ENCODE measurements around the gene NGEF. TPM values are rescaled to one million over a fixed set of nuclear protein-coding genes. Genes with fewer than 3 reads are reported as not detected.

NGEF gene
- polyA plus RNA-seq, 1 of the 3 experiments (the other 2 are of a cell fraction): 1.4 TPM

GRCh38 chr2:232925821-232926156, 87.3 kb downstream of the NGEF start:
- WGBS (ENCODE audit: low lambda C conversion rate): 63% methylated on average over 9 of the region's 11 CpGs
- Histone ChIP-seq H3F3A (replicated peaks; ENCODE audit: insufficient read depth) (no peaks in the 10 kb centered on the region), H3K27ac (ENCODE audit: low read depth in 2 of 2, low read length in 1 of 2) (no peak overlapping the region), H3K4me3 (ENCODE audit: low read depth in 2 of 2, low read length in 1 of 2) (no peak overlapping the region), H3K9me3 (no peaks in the 10 kb centered on the region), H3K9me2 (no peaks in the 10 kb centered on the region), H3K27me3 (ENCODE audit: insufficient read depth) (peaks cover 33% of the 10 kb centered on the region), H3K36me3 (replicated peaks in 1 of 2; ENCODE audit: control insufficient read depth in 1 of 2, insufficient read depth in 2 of 2, low read length in 1 of 2) (no peaks in the 10 kb centered on the region), H2AFZ (ENCODE audit: low read depth) (no peak overlapping the region), H3K79me2 (ENCODE audit: insufficient read depth) (no peaks in the 10 kb centered on the region), H3K4me2 (no peak overlapping the region), H3K9ac (no peak overlapping the region), H4K20me1 (ENCODE audit: insufficient read depth) (no peaks in the 10 kb centered on the region), H3K4me1 (ENCODE audit: control insufficient read depth in 1 of 2, insufficient read depth in 2 of 2, low read depth in 1 of 2, low read length in 1 of 2) (no peaks in the 10 kb centered on the region; a peak in 1 of 4 replicates)
- no peak for TF ChIP-seq GATA2 (CRISPR knock-in tag; IDR thresholded peaks at IDR 0.05)
- no peak for TF ChIP-seq GABPA (IDR thresholded peaks at IDR 0.05; ENCODE audit: low read depth)
- no peak for TF ChIP-seq FOXJ3 (CRISPR knock-in tag; IDR thresholded peaks at IDR 0.05)
- TF ChIP-seq MXI1 (IDR thresholded peaks at IDR 0.05; ENCODE audit: low read depth, low read length): no peak
- no peak for TF ChIP-seq TEAD4 (IDR thresholded peaks at IDR 0.05; ENCODE audit: borderline replicate concordance, insufficient read depth)
- no peak for TF ChIP-seq RFX5 (IDR thresholded peaks at IDR 0.05; ENCODE audit: low read length)
- TF ChIP-seq TCF12 (IDR thresholded peaks at IDR 0.05): no peak
- TF ChIP-seq MEF2A (IDR thresholded peaks at IDR 0.05; ENCODE audit: borderline replicate concordance, low read depth): no peak
- no peak for TF ChIP-seq CTCF (IDR thresholded peaks at IDR 0.05)
- no peak for TF ChIP-seq JUND (IDR thresholded peaks at IDR 0.05)
- no peak for TF ChIP-seq NFIC (IDR thresholded peaks at IDR 0.05; ENCODE audit: borderline replicate concordance)
- no peak for TF ChIP-seq ELF1 (IDR thresholded peaks at IDR 0.05)
- TF ChIP-seq FOXM1 (IDR thresholded peaks at IDR 0.05; ENCODE audit: low read depth): no peak
- POLR2A ChIA-PET: no interaction called here
- CTCF ChIA-PET: interaction anchor here (1.1 kb wide), 1 partner anchor 100 kb away, joined by 3 read pairs; no protein-coding TSS in a partner anchor
- no peak for DNase-seq

- H2AFZ ChIP-seq (ENCODE audit: low read depth): no peak overlapping the region
- H3K27me3 ChIP-seq (ENCODE audit: insufficient read depth): peaks cover 33% of the 10 kb centered on the region
- H3K9ac ChIP-seq: no peak overlapping the region
- ChIA-PET POLR2A (no interaction called here), CTCF (interaction anchor here (1.1 kb wide), 1 partner anchor 101 kb away, joined by 3 read pairs; no protein-coding TSS in a partner anchor)
- WGBS (ENCODE audit: low lambda C conversion rate): 57% methylated on average over 4 of the region's 11 CpGs
- no peaks in the 10 kb centered on the region for H4K20me1 ChIP-seq (ENCODE audit: insufficient read depth)
- H3K9me3 ChIP-seq: no peaks in the 10 kb centered on the region
- H3F3A ChIP-seq (replicated peaks; ENCODE audit: insufficient read depth): no peaks in the 10 kb centered on the region
- no peaks in the 10 kb centered on the region; a peak in 1 of 4 replicates for H3K4me1 ChIP-seq (ENCODE audit: control insufficient read depth in 1 of 2, insufficient read depth in 2 of 2, low read depth in 1 of 2, low read length in 1 of 2)
- no peaks in the 10 kb centered on the region for H3K36me3 ChIP-seq (replicated peaks in 1 of 2; ENCODE audit: control insufficient read depth in 1 of 2, insufficient read depth in 2 of 2, low read length in 1 of 2)
- H3K4me3 ChIP-seq (ENCODE audit: low read depth in 2 of 2, low read length in 1 of 2): no peak overlapping the region
- H3K27ac ChIP-seq (ENCODE audit: low read depth in 2 of 2, low read length in 1 of 2): no peak overlapping the region
- no peaks in the 10 kb centered on the region for H3K9me2 ChIP-seq
- no peak overlapping the region for H3K4me2 ChIP-seq
- DNase-seq: no peak
- H3K79me2 ChIP-seq (ENCODE audit: insufficient read depth): no peaks in the 10 kb centered on the region
- TF ChIP-seq EZH2phosphoT487 (IDR thresholded peaks at IDR 0.05; ENCODE audit: borderline replicate concordance, low read depth) (no peak), GATA2 (CRISPR knock-in tag; IDR thresholded peaks at IDR 0.05) (no peak), SIN3A (IDR thresholded peaks at IDR 0.05; ENCODE audit: borderline replicate concordance, low read depth, low read length) (no peak), MXI1 (IDR thresholded peaks at IDR 0.05; ENCODE audit: low read depth, low read length) (no peak), CTCF (IDR thresholded peaks at IDR 0.05) (no peak), USF1 (IDR thresholded peaks at IDR 0.05; ENCODE audit: borderline replicate concordance, low read depth) (no peak), IRF3 (IDR thresholded peaks at IDR 0.05; ENCODE audit: low read depth, low read length) (no peak), FOXM1 (IDR thresholded peaks at IDR 0.05; ENCODE audit: low read depth) (no peak), NRF1 (IDR thresholded peaks at IDR 0.05; ENCODE audit: low read depth, low read length) (no peak), EP300 (IDR thresholded peaks at IDR 0.05; ENCODE audit: borderline replicate concordance in 1 of 2, low read depth in 1 of 2, low read length in 1 of 2) (no peak), TCF12 (IDR thresholded peaks at IDR 0.05) (no peak), FOSL2 (IDR thresholded peaks at IDR 0.05; ENCODE audit: borderline replicate concordance, low read depth) (no peak), NFIC (IDR thresholded peaks at IDR 0.05; ENCODE audit: borderline replicate concordance) (no peak), SMC3 (IDR thresholded peaks at IDR 0.05; ENCODE audit: low read depth, low read length) (no peak), GABPA (IDR thresholded peaks at IDR 0.05; ENCODE audit: low read depth) (no peak)
Measured at GRCh38 chr2:232925153-232925820, 87.8 kb downstream of the NGEF start.
